ENCODE results near the gene SSBP4. TPM values are rescaled to one million over a fixed set of nuclear protein-coding genes. Genes with fewer than 3 reads are reported as not detected.

The SSBP4 gene
- total RNA-seq, 1 donor from 2014 or later = 60.7 TPM

GRCh38 chr19:18435842-18436670 is 16.9 kb downstream of the SSBP4 start:
- DNase-seq (ENCODE audit: low spot score) = no peak
- Mint-ChIP-seq H3K27ac (ENCODE audit: unreplicated experiment) (no peak overlapping the region), H3K4me1 (ENCODE audit: unreplicated experiment) (peaks cover 13% of the 10 kb centered on the region), H3K27me3 (ENCODE audit: unreplicated experiment) (peaks cover 19% of the 10 kb centered on the region), H3K9me3 (ENCODE audit: unreplicated experiment) (no peaks in the 10 kb centered on the region), H3K4me3 (ENCODE audit: unreplicated experiment) (peak overlapping the region; percentile 80), H3K36me3 (ENCODE audit: low read depth, unreplicated experiment) (no peaks in the 10 kb centered on the region)
- no peak for TF ChIP-seq CTCF (IDR thresholded peaks at IDR 0.05; ENCODE audit: unreplicated experiment)

DNA sequence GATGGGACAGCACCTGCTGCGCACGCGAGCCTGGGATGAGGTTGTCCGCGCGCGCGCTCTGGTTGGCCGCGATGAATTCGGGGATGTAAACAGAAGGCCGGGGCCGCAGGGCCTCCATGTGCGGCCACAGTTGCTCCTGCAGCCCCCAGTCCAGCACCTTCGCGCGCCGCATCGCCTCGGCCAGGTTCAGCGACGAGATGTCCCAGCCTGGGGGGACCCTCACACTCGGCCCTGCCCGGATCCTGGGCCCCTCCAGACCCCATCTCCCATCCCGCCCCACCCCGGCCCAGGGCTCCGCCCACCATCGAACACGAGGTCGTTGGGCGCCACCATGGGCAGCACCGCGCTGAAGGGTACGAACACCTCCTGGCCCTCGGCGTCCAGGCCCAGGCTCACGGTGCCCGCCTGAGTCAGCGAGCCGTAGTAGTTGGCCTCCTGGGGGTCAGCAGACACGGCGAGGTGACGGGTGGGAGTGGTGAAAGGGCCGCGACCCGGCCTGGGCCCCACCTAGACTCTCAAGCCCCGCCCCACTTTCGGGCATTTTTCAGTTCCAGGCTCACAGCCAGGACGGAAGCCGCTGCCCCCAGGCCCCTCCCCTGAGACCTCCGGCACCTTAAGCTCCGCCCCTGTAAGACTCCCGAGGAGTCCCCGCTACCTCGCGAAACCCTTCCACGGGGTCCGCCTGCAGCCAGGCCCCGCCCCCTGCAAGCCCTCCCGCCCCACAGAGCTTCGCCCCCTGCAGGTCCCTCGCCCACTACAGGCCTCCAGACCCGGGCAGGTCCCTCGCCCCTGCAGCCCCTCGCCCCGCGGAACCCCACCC is 17.7 kb downstream of the SSBP4 start:
- DNase-seq (ENCODE audit: low spot score) = peak; percentile 65
- Mint-ChIP-seq H3K36me3 (ENCODE audit: low read depth, unreplicated experiment) (no peaks in the 10 kb centered on the region), H3K9me3 (ENCODE audit: unreplicated experiment) (no peaks in the 10 kb centered on the region), H3K4me3 (ENCODE audit: unreplicated experiment) (peak overlapping the region; percentile 80), H3K4me1 (ENCODE audit: unreplicated experiment) (peaks cover 13% of the 10 kb centered on the region), H3K27me3 (ENCODE audit: unreplicated experiment) (peaks cover 19% of the 10 kb centered on the region), H3K27ac (ENCODE audit: unreplicated experiment) (no peak overlapping the region)
- no peak for TF ChIP-seq CTCF (IDR thresholded peaks at IDR 0.05; ENCODE audit: unreplicated experiment)

DNA sequence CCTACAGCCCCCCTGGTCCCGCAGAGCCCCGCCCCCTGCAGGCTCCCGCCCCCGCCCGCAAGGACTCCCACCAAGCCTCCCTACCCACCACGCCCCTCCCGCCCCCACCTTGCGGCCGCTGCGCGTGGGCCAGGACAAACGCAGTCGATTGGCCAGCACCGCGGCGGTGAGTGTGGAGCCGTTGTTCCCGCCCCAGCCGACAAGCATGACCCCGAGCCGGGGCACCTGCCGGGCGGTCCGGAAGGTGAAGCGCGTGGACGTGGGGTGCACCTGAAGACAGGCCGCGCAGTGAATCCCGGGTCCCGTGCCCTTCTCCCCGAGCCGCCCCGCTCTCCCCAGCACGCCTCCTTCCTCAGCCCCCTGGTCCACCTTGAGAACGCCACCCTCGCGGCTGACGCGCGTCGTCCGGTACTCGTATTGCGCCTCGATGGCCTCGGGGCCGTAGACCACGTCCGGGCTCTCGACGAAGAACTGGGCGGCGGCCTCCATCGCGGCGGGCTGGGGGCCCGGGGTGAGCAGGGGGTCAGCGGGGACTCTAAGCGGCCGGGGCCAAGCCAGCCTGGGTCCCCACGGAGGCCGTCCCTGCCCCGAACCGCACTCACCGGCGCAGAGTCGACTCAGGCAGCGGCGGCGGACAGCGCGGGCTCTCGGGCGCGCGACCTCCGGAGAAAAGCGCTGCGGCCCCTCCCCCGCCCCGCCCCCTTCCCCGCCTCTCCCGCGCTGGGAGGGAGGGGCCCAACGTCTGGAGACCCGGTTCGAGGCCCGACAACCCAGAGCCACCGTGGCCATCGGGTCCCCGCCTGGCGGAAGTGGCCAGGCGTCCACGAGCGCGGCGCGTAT is 18.5 kb downstream of the SSBP4 start, which contains the start of gene ISYNA1:
ISYNA1 (minus strand) TSS at position 643 of the 840 bp plus-strand sequence; CDS start at position 489, 154 bp downstream.
- Mint-ChIP-seq H3K4me1 (ENCODE audit: unreplicated experiment) (peaks cover 15% of the 10 kb centered on the region), H3K36me3 (ENCODE audit: low read depth, unreplicated experiment) (peaks cover 4% of the 10 kb centered on the region), H3K27me3 (ENCODE audit: unreplicated experiment) (peaks cover 24% of the 10 kb centered on the region), H3K4me3 (ENCODE audit: unreplicated experiment) (peak within 1 kb of the TSS; percentile 56), H3K27ac (ENCODE audit: unreplicated experiment) (peak within 1 kb of the TSS; percentile 45), H3K9me3 (ENCODE audit: unreplicated experiment) (no peaks in the 10 kb centered on the region)
- no peak for TF ChIP-seq CTCF (IDR thresholded peaks at IDR 0.05; ENCODE audit: unreplicated experiment)
- peak; percentile 65 for DNase-seq (ENCODE audit: low spot score)

DNA sequence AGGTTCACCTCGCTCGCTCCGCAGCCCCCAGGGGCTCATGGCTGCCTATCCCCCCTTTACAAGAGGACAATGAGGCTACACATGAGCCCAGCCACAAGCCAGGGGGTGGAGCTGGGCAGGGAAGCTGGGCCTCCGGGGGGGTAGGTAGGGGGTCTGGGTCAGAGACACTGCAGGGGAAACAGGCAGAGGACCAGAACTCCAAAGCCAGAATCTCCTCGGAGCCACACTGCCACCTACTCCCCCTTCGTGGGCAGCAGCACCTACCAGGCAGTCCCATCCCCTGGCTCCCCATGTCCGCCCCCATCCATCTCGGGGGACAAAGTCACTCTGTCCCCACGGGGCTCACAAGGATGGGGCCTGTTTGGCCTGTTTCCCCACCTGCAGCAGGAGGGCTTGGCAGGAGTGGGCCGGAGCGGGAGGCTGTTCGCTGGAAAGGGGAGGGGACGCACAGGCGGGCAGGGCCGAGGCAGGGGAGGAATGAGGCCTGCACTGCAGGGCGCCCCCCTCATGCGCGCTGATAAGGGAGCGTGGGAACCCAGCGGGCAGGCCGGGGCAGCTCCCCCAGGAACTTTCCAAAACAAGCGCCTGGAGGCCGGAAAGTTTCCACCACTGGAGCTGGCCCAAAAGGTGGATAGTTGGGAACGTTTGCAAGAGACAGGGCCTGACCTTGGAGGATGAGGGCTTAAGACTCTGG is 19.3 kb downstream of the SSBP4 start:
- Mint-ChIP-seq H3K27me3 (ENCODE audit: unreplicated experiment) (peaks cover 25% of the 10 kb centered on the region), H3K27ac (ENCODE audit: unreplicated experiment) (no peak overlapping the region), H3K4me1 (ENCODE audit: unreplicated experiment) (peaks cover 15% of the 10 kb centered on the region), H3K36me3 (ENCODE audit: low read depth, unreplicated experiment) (peaks cover 7% of the 10 kb centered on the region), H3K4me3 (ENCODE audit: unreplicated experiment) (no peak overlapping the region), H3K9me3 (ENCODE audit: unreplicated experiment) (no peaks in the 10 kb centered on the region)
- no peak for TF ChIP-seq CTCF (IDR thresholded peaks at IDR 0.05; ENCODE audit: unreplicated experiment)
- DNase-seq (ENCODE audit: low spot score) = no peak
